ENCODE data around the gene PODXL2.

DNA sequence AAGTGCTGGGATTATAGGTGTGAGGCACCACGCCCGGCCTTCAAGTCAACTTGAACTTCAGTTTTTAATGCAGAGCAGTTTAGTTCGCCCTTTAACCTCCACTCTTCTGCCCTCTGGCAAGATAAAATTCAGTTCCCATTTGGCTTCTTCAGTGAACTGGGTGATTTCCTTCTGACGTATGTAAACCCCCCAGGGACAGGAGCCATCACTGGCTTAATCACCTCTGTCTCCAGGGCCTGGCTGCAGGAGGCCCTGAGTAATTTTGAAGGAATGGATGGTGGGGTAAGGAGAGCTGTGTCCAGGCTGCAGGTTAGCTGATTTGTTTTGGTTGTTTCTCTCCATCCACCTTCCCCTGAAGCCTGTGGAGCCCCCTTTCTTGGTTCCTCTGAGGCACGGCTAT is 18.9 kb upstream of the PODXL2 start:
- no peak for TF ChIP-seq CTCF (conservative IDR thresholded peaks at IDR 0.05)
- no peak for TF ChIP-seq ZFX (IDR thresholded peaks at IDR 0.05)

Measured in C4-2B (cell line).